ENCODE measurements around the gene FLAD1. TPM values are rescaled to one million over a fixed set of nuclear protein-coding genes. Genes with fewer than 3 reads are reported as not detected.

The FLAD1 gene
- total RNA-seq, 1 donor from 2014 or later = 51.5 TPM

GRCh38 chr1:154961207-154962155 is 21.7 kb upstream of the FLAD1 start, which contains the start of gene PYGO2:
PYGO2 (minus strand) TSS chr1:154961782; CDS start chr1:154961576, 206 bp downstream.
- no peak for FAIRE-seq
- H3K9ac ChIP-seq (ENCODE audit: low read length) = peak within 1 kb of the TSS; percentile 91
- peak; percentile 63 for DNase-seq (ENCODE audit: low read depth)
- peaks cover 46% of the 10 kb centered on the region for H3K79me2 ChIP-seq (ENCODE audit: insufficient read depth, low read length)
- H3K4me1 Mint-ChIP-seq (ENCODE audit: low read depth, unreplicated experiment) = peaks cover 25% of the 10 kb centered on the region
- no peak for TF ChIP-seq EZH2 (IDR thresholded peaks at IDR 0.05; ENCODE audit: insufficient read depth, low read length)
- TF ChIP-seq CTCF (IDR thresholded peaks at IDR 0.05; ENCODE audit: insufficient read depth, low read depth, low read length) = peak; percentile 33
- H4K20me1 ChIP-seq (ENCODE audit: insufficient read depth, low read length) = peaks cover 34% of the 10 kb centered on the region
- no peaks in the 10 kb centered on the region for H3K27me3 Mint-ChIP-seq (ENCODE audit: low read depth, unreplicated experiment)
- H3K4me3 ChIP-seq (ENCODE audit: insufficient read depth, low read depth, low read length) = peak within 1 kb of the TSS; percentile 75
- H3K27ac ChIP-seq (ENCODE audit: low read depth, low read length) = peak within 1 kb of the TSS; percentile 91
- peak within 1 kb of the TSS; percentile 87 for H3K4me2 ChIP-seq (ENCODE audit: low read length)
- peaks cover 28% of the 10 kb centered on the region for H3K4me1 ChIP-seq (ENCODE audit: insufficient read depth, low read length)
- no peaks in the 10 kb centered on the region for H3K9me3 ChIP-seq (ENCODE audit: insufficient read depth, low read depth, low read length)
- H3K36me3 Mint-ChIP-seq (ENCODE audit: low read depth, unreplicated experiment) = peaks cover 17% of the 10 kb centered on the region
- no peaks in the 10 kb centered on the region for H3K9me3 Mint-ChIP-seq (ENCODE audit: unreplicated experiment)
- peak within 1 kb of the TSS; percentile 66 for H3K27ac Mint-ChIP-seq (ENCODE audit: unreplicated experiment)
- no peaks in the 10 kb centered on the region for H3K27me3 ChIP-seq (ENCODE audit: insufficient read depth, low read length)
- peaks cover 27% of the 10 kb centered on the region for H3K36me3 ChIP-seq (ENCODE audit: insufficient read depth, low read length)
- H3K4me3 Mint-ChIP-seq (ENCODE audit: unreplicated experiment) = peak within 1 kb of the TSS; percentile 92
- peak within 1 kb of the TSS; percentile 78 for H2AFZ ChIP-seq (ENCODE audit: low read depth, low read length)

- H3K27ac Mint-ChIP-seq (ENCODE audit: unreplicated experiment) = peak overlapping the region; percentile 66
- FAIRE-seq (no peak), DNase-seq (ENCODE audit: low read depth) (no peak)
- Histone ChIP-seq H3K9ac (ENCODE audit: low read length) (peak overlapping the region; percentile 91), H3K27ac (ENCODE audit: low read depth, low read length) (peak overlapping the region; percentile 91), H3K36me3 (ENCODE audit: insufficient read depth, low read length) (peaks cover 34% of the 10 kb centered on the region), H3K9me3 (ENCODE audit: insufficient read depth, low read depth, low read length) (no peaks in the 10 kb centered on the region), H2AFZ (ENCODE audit: low read depth, low read length) (peak overlapping the region; percentile 29), H4K20me1 (ENCODE audit: insufficient read depth, low read length) (peaks cover 42% of the 10 kb centered on the region), H3K27me3 (ENCODE audit: insufficient read depth, low read length) (no peaks in the 10 kb centered on the region), H3K4me3 (ENCODE audit: insufficient read depth, low read depth, low read length) (peak overlapping the region; percentile 75), H3K4me1 (ENCODE audit: insufficient read depth, low read length) (peaks cover 21% of the 10 kb centered on the region), H3K4me2 (ENCODE audit: low read length) (peak overlapping the region; percentile 87), H3K79me2 (ENCODE audit: insufficient read depth, low read length) (peaks cover 54% of the 10 kb centered on the region)
- peaks cover 17% of the 10 kb centered on the region for H3K36me3 Mint-ChIP-seq (ENCODE audit: low read depth, unreplicated experiment)
- no peaks in the 10 kb centered on the region for H3K27me3 Mint-ChIP-seq (ENCODE audit: low read depth, unreplicated experiment)
- peaks cover 22% of the 10 kb centered on the region for H3K4me1 Mint-ChIP-seq (ENCODE audit: low read depth, unreplicated experiment)
- no peaks in the 10 kb centered on the region for H3K9me3 Mint-ChIP-seq (ENCODE audit: unreplicated experiment)
- peak overlapping the region; percentile 84 for H3K4me3 Mint-ChIP-seq (ENCODE audit: unreplicated experiment)
- no peak for TF ChIP-seq EZH2 (IDR thresholded peaks at IDR 0.05; ENCODE audit: insufficient read depth, low read length)
- no peak for TF ChIP-seq CTCF (IDR thresholded peaks at IDR 0.05; ENCODE audit: insufficient read depth, low read depth, low read length)
Observed at GRCh38 chr1:154962156-154962749, 20.9 kb upstream of the FLAD1 start.
